PC-3 (cell line): ENCODE results near the gene CTNNBIP1. TPM values are rescaled to one million over a fixed set of nuclear protein-coding genes. Genes with fewer than 3 reads are reported as not detected.

Source experiments
- ATAC-seq: fragments of 200-7000 bp; cut with Tn5 transposase; 2 replicates; pipeline ENCODE4 v1.9.1; 2020; ENCODE audit warnings: mild to moderate bottlenecking, moderate library complexity
- BruUV-seq: library from RNA; stranded (reverse); fragments of 400-500 nt; replicated peaks from 2 replicates; lab custom pipeline; 2021; lab: Mats Ljungman, UMichigan
- CTCF ChIA-PET: fragments of 300-600 bp; sonication (Branson Sonifier 250); formaldehyde crosslinking; loops from one replicate; lab custom pipeline; 2022; ENCODE audit warnings: antibody characterized with exemption; lab: Charles Lee
- POLR2A ChIA-PET: fragments of 300-600 bp; sonication (Branson Sonifier 250); formaldehyde crosslinking; loops from one replicate; lab custom pipeline; 2022; ENCODE audit warnings: antibody characterized with exemption; ENCODE audit not compliant: unreplicated experiment; lab: Charles Lee
- DNase-seq: peaks from one replicate; pipeline ENCODE4 v3.0.0-alpha.2; 2015
- H2AFZ ChIP-seq: fragments of 300-600 bp; sonication (generic); 2 replicates; pipeline ENCODE4 v1.6.0; 2016; ENCODE audit warnings: antibody characterized with exemption, low read length
- H3F3A ChIP-seq: fragments of 300-600 bp; sonication (generic); one replicate; pipeline ENCODE4 v1.6.0; 2017; ENCODE audit warnings: antibody characterized with exemption, low read length, control low read depth, mild to moderate bottlenecking; ENCODE audit not compliant: unreplicated experiment
- H3K27ac ChIP-seq: fragments of 300-600 bp; sonication (generic); 2 replicates; pipeline ENCODE4 v1.5.1; 2016; ENCODE audit warnings: mild to moderate bottlenecking, low read length
- H3K27me3 ChIP-seq: fragments of 300-600 bp; sonication (generic); 2 replicates; pipeline ENCODE4 v1.6.1; 2016; ENCODE audit warnings: low read length, mixed read lengths
- H3K36me3 ChIP-seq: fragments of 300-600 bp; sonication (generic); 2 replicates; pipeline ENCODE4 v1.6.1; 2016; ENCODE audit warnings: low read depth, mixed run types, low read length, mixed read lengths
- H3K4me1 ChIP-seq: fragments of 300-600 bp; sonication (generic); 2 replicates; pipeline ENCODE4 v1.5.1; 2016; ENCODE audit warnings: low read length; ENCODE audit not compliant: insufficient read depth
- H3K4me2 ChIP-seq: fragments of 300-600 bp; sonication (generic); 2 replicates; pipeline ENCODE4 v1.6.0; 2016; ENCODE audit warnings: low read length
- H3K4me3 ChIP-seq: fragments of 300-600 bp; sonication (generic); 2 replicates; pipeline ENCODE4 v1.5.1; 2016; ENCODE audit warnings: mild to moderate bottlenecking, low read length, mixed read lengths
- H3K79me2 ChIP-seq: fragments of 300-600 bp; sonication (generic); 2 replicates; pipeline ENCODE4 v1.6.1; 2017; ENCODE audit warnings: low read length, mixed read lengths
- H3K9ac ChIP-seq: fragments of 300-600 bp; sonication (generic); 2 replicates; pipeline ENCODE4 v1.6.0; 2016; ENCODE audit warnings: mild to moderate bottlenecking, low read length
- H3K9me2 ChIP-seq: fragments of 300-600 bp; sonication (generic); replicated peaks from 2 replicates; pipeline ENCODE4 v1.6.1; 2016; ENCODE audit warnings: mixed run types, low read length, mixed read lengths
- H3K9me3 ChIP-seq: fragments of 300-600 bp; sonication (generic); 2 replicates; pipeline ENCODE4 v1.6.1; 2016; ENCODE audit warnings: low read length, mixed read lengths
- H4K20me1 ChIP-seq: fragments of 300-600 bp; sonication (generic); 2 replicates; pipeline ENCODE4 v1.6.1; 2016; ENCODE audit warnings: low read length, mixed read lengths
- EZH2 ChIP-seq: fragments of 300-600 bp; sonication (generic); IDR thresholded peaks from one replicate; pipeline ENCODE4 v1.6.1; 2017; ENCODE audit warnings: antibody characterized with exemption, mild to moderate bottlenecking, low read length; ENCODE audit not compliant: unreplicated experiment
- EZH2phosphoT487 ChIP-seq: fragments of 300-600 bp; sonication (generic); IDR thresholded peaks from 2 replicates; pipeline ENCODE4 v1.6.1; 2018; ENCODE audit warnings: mild to moderate bottlenecking, antibody characterized with exemption, low read length, borderline replicate concordance
- intact Hi-C: fragments of 100-400 bp; cut with micrococcal nuclease; formaldehyde crosslinking; loops from 2 replicates; pipeline ENCODE4 v1.9.0; 2023
- total RNA-seq: library from RNA; depleted of rRNA; stranded (reverse); fragments of >200 nt; gene quantifications from 2 replicates; pipeline ENCODE4 v1.2.3, GENCODE V29; 2014
- TF ChIP-seq, protein P1 (sequence below): fragments of 300-600 bp; sonication (generic); conservative IDR thresholded peaks from 2 replicates; pipeline ENCODE4 v1.5.1; 2017; ENCODE audit warnings: antibody characterized with exemption, low read depth, mild to moderate bottlenecking, low read length

CTNNBIP1 gene
- total RNA-seq, 1 experiment from 2014 or later, result 78.1 TPM

DNA sequence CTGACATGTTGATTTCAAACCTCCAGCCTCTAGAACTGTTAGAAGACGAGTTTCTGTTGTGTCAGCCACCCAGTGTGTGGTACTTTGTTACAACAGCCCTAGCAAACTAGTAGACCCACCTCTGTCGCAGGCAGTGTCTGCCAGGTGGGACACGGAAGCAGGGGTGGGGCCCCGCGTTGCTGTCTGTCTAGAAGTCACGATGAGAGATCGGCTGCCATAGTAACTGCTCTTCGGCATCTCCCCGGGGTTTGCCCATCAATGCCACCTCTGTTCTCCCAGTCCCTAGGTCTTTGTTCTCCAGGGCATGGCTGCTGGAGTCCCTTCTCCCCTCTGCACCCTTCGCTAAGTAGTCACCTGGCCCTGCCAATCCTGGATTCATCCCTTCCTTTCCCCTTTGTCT is 71.1 kb downstream of the CTNNBIP1 start:
- Histone ChIP-seq H3K9me3 (no peaks in the 10 kb centered on the region), H3K27ac (no peak overlapping the region), H4K20me1 (no peaks in the 10 kb centered on the region), H3K9ac (no peak overlapping the region), H3K36me3 (no peaks in the 10 kb centered on the region), H3K4me1 (peaks cover 50% of the 10 kb centered on the region), H3F3A (no peaks in the 10 kb centered on the region), H3K4me3 (no peak overlapping the region), H3K4me2 (no peak overlapping the region), H3K79me2 (no peaks in the 10 kb centered on the region), H2AFZ (no peak overlapping the region), H3K27me3 (no peaks in the 10 kb centered on the region), H3K9me2 (no peaks in the 10 kb centered on the region)
- no TSS peak for BruUV-seq
- ATAC-seq (no peak), DNase-seq (no peak)
- TF ChIP-seq EZH2, result no peak
- ChIA-PET POLR2A (no interaction called here), CTCF (no interaction called here)
- intact Hi-C loops, result no loop called here

DNA sequence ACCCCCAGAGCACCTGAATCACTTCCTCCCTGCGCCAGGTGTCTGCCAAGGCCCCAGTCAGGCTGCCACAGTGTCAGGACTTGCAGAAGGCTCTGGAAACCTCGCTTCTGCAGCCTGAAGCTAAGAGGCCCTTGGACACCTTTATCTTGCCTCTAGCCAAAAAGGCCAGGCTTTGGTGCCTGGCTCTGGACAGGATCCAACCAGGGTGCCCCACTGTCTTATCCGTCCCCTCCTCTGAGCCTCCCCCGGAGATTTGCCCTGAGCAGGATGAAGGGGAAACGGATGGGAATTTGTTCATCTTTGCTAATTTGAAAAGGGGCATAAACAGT is 73.5 kb downstream of the CTNNBIP1 start:
- Histone ChIP-seq H3K36me3 (no peaks in the 10 kb centered on the region), H3K4me2 (peak overlapping the region; percentile 68), H3K9ac (no peak overlapping the region), H3K9me2 (no peaks in the 10 kb centered on the region), H3K9me3 (no peaks in the 10 kb centered on the region), H3F3A (no peaks in the 10 kb centered on the region), H3K4me1 (peaks cover 30% of the 10 kb centered on the region), H3K79me2 (no peaks in the 10 kb centered on the region), H2AFZ (0 out of 2 replicates have a peak overlapping the region, but pooled peaks have one; percentile 18), H4K20me1 (no peaks in the 10 kb centered on the region), H3K4me3 (no peak overlapping the region), H3K27me3 (no peaks in the 10 kb centered on the region), H3K27ac (peak overlapping the region; percentile 89)
- no peak for ATAC-seq
- DNase-seq, result no peak
- ChIA-PET CTCF (no interaction called here), POLR2A (interaction anchor here (1.0 kb wide), 1 partner anchor 11 kb away, joined by 3 read pairs; no protein-coding TSS in a partner anchor)
- TF ChIP-seq EZH2phosphoT487 (no peak), EZH2 (no peak)
- TF ChIP-seq, protein P1, sequence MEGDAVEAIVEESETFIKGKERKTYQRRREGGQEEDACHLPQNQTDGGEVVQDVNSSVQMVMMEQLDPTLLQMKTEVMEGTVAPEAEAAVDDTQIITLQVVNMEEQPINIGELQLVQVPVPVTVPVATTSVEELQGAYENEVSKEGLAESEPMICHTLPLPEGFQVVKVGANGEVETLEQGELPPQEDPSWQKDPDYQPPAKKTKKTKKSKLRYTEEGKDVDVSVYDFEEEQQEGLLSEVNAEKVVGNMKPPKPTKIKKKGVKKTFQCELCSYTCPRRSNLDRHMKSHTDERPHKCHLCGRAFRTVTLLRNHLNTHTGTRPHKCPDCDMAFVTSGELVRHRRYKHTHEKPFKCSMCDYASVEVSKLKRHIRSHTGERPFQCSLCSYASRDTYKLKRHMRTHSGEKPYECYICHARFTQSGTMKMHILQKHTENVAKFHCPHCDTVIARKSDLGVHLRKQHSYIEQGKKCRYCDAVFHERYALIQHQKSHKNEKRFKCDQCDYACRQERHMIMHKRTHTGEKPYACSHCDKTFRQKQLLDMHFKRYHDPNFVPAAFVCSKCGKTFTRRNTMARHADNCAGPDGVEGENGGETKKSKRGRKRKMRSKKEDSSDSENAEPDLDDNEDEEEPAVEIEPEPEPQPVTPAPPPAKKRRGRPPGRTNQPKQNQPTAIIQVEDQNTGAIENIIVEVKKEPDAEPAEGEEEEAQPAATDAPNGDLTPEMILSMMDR, result no peak
- BruUV-seq, result no TSS peak
- intact Hi-C loops, result loop anchor here (1.0 kb wide), 1 partner anchor 10 kb away; no protein-coding TSS in a partner anchor

DNA sequence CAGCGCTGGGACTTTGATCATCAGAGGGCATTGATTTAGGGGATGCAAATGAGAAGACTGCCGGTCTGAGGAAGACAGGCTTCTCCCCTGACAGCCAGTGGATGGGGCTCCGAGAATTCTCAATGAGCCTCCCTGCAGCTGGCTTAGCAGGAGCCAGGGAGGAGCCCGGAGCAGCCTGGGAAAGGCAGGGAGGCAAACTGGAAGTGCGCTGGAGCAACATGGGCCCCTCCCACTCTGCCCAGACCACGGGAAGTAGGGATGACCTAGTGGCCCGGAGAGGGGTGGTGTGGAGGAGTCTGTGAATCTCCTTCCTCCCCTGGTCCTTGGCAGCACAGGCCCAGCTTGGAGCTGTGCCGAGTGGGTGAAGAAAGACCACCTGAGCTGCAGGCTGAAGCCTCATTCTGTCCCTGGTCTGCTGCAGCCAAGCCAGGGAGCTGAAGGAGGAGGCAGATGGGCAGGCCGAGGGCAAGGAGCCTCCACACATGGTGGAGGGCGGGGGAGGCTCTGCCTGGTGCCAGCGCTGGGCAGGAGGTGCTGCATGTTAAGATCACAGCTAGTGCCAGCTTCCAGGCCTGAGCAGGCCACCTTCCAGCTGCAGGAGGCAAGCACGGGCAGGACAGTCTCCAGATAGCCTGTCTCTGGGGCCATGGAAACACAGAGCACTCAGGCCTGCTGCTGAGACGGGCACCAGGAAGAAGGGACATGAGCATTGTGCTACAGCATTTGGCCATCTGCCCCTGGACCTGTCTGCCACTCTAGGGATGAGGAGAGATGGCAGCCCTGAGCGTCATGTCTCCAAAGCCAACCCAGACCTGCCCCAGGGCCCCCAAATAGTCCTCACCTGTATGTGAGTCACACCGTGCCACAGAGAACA is 74.1 kb downstream of the CTNNBIP1 start:
- peak; percentile 79 for ATAC-seq
- H4K20me1 ChIP-seq, result no peaks in the 10 kb centered on the region
- peak overlapping the region; percentile 48 for H3K9ac ChIP-seq
- H3K79me2 ChIP-seq, result no peaks in the 10 kb centered on the region
- H3K27ac ChIP-seq, result peak overlapping the region; percentile 89
- CTCF ChIA-PET, result interaction anchor here (0.6 kb wide), 1 partner anchor 303 kb away, joined by 3 read pairs; no protein-coding TSS in a partner anchor
- no TSS peak for BruUV-seq
- H3K4me1 ChIP-seq, result peaks cover 30% of the 10 kb centered on the region
- no peaks in the 10 kb centered on the region for H3K9me3 ChIP-seq
- no peak overlapping the region; the same call in 1 of the 2 replicates for H3K4me3 ChIP-seq
- POLR2A ChIA-PET, result interaction anchor here (1.0 kb wide), 1 partner anchor 10 kb away, joined by 3 read pairs; no protein-coding TSS in a partner anchor
- intact Hi-C loops, result loop anchor here (1.0 kb wide), 1 partner anchor 10 kb away; no protein-coding TSS in a partner anchor
- no peaks in the 10 kb centered on the region for H3K9me2 ChIP-seq
- TF ChIP-seq, protein P1, result no peak
- TF ChIP-seq EZH2 (no peak), EZH2phosphoT487 (no peak)
- peak; percentile 91 for DNase-seq
- peak overlapping the region; percentile 46 for H2AFZ ChIP-seq
- H3K36me3 ChIP-seq, result no peaks in the 10 kb centered on the region
- H3K27me3 ChIP-seq, result no peaks in the 10 kb centered on the region
- no peaks in the 10 kb centered on the region for H3F3A ChIP-seq
- peak overlapping the region; percentile 68 for H3K4me2 ChIP-seq
